Measurements from ENCODE around the gene CALCOCO2.
A peak's percentile ranks its signal among the peaks of the same experiment; 100 is the strongest.
"Not testable (repeated sequence)": the region's sequence is repeated elsewhere in the genome, so short reads cannot be mapped to it uniquely, and the experiment has no call there.

Gene CALCOCO2, protein sequence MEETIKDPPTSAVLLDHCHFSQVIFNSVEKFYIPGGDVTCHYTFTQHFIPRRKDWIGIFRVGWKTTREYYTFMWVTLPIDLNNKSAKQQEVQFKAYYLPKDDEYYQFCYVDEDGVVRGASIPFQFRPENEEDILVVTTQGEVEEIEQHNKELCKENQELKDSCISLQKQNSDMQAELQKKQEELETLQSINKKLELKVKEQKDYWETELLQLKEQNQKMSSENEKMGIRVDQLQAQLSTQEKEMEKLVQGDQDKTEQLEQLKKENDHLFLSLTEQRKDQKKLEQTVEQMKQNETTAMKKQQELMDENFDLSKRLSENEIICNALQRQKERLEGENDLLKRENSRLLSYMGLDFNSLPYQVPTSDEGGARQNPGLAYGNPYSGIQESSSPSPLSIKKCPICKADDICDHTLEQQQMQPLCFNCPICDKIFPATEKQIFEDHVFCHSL

DNA sequence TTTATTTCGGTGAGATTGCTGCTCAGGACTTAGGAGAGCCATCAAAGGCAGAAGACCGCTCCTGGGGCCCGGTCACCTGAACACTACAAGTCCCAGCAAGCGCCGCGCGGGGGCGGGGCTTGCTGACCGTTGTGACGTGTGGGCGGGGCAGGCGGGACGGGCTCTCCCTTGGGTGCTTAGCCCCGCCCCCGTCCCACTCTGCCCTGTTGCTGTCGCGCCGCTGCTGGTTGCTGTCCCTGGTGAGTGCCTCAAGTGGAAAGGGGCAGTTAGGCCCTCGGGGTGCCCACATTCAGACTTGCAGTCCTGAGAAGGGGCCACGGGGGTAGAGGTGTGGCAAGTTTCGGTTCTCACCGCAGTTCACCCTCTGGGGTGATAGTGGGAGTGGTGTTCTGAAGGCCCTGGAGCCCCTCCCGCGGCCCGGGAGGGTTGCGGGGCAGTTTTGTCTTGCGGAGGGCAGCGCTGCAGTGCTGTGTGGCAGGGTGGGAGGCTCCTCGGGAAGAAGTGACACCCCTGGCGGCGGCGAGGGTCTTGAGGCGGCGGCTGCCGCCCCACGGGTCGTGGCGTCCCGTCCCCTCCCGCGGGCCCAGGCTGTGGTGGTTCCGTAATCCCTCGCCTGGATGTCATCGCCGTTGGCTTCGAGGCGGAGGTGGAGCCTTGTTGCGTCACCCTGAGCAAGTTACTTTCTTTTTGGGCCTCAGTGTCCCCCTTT lies at the start of gene CALCOCO2:
Gene CALCOCO2 (plus strand): TSS at position 196 of the 709 bp plus-strand sequence. CDS start 10,673 bp downstream, outside the sequence.
- peaks cover 11 to 16% of the 10 kb centered on the region in 2 donors for H3K4me1 ChIP-seq (ENCODE audit: control insufficient read depth in 2 of 2, insufficient read depth in 2 of 2, low read length in 2 of 2)
- H3K9ac ChIP-seq (ENCODE audit: low read depth in 1 of 2, low read length in 2 of 2), result peak within 1 kb of the TSS; percentile 99 to 100
- no peaks in the 10 kb centered on the region for H3K9me3 ChIP-seq (ENCODE audit: control insufficient read depth in 2 of 2, low read length in 2 of 2)
- H3K27ac ChIP-seq (ENCODE audit: low read depth in 2 of 2, low read length in 2 of 2), result peak within 1 kb of the TSS; percentile 98 to 99
- peaks cover 0 to 1% of the 10 kb centered on the region in 2 donors for H3K36me3 ChIP-seq (ENCODE audit: control insufficient read depth in 2 of 2, insufficient read depth in 2 of 2, low read length in 2 of 2)
- no peaks in the 10 kb centered on the region for H3K27me3 ChIP-seq (ENCODE audit: control insufficient read depth in 2 of 2, insufficient read depth in 2 of 2, low read length in 2 of 2)
- H3K4me3 ChIP-seq (ENCODE audit: low read length in 2 of 2), result peak within 1 kb of the TSS; percentile 78 to 85

DNA sequence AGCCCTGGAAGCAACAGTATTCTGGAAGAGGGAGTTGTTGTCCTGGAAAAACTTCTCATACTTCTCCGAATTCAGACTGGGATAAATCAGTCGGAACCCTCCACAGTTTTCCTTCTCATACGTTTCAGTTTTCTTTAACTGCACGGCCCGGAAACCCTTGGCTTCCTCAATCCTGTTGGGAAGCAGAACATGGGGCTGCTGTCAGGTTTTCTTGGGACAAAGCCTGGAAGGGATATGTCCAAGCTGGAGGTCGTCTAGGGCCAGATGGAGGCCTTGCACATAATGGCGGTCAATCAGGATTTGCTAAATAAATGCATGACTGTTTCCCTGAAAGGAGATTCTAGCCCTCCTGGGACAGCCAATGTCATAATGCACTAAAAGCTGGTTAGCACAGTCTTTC lies 43.0 kb upstream of the CALCOCO2 start:
- H3K27ac ChIP-seq (ENCODE audit: low read depth in 2 of 2, low read length in 2 of 2), result no peak overlapping the region
- no peak overlapping the region for H3K9ac ChIP-seq (ENCODE audit: low read depth in 1 of 2, low read length in 2 of 2)
- no peaks in the 10 kb centered on the region for H3K27me3 ChIP-seq (ENCODE audit: control insufficient read depth in 2 of 2, insufficient read depth in 2 of 2, low read length in 2 of 2)
- H3K4me1 ChIP-seq (ENCODE audit: control insufficient read depth in 2 of 2, insufficient read depth in 2 of 2, low read length in 2 of 2), result peaks cover 19 to 26% of the 10 kb centered on the region in 2 donors
- H3K36me3 ChIP-seq (ENCODE audit: control insufficient read depth in 2 of 2, insufficient read depth in 2 of 2, low read length in 2 of 2), result peaks cover 3 to 4% of the 10 kb centered on the region in 2 donors
- no peak overlapping the region for H3K4me3 ChIP-seq (ENCODE audit: low read length in 2 of 2)
- H3K9me3 ChIP-seq (ENCODE audit: control insufficient read depth in 2 of 2, low read length in 2 of 2), result no peaks in the 10 kb centered on the region

DNA sequence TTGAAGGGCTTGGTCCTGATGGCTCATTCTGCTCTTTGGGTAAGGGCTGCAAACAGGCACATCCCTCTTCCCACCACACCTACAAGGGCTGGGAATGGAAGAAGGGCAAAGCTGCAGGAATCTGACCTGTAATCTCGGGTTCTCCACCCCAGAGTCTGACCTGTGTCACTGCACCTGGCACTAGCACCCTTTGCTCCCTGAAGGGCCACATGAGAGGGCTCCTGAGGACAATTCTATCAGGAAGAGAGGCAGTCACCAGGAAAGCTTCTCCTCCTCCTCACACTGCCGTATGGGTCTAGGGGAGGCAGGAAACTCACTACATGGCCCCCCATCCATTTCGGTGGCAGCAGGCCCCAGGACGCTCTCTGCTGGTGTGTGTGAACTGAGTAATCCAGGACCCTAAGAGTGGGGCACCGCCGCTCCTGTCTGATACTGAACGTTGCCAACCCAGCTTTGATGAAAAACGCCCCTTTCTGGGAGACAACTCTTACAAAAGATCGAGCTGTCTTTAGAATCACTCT lies 40.2 kb upstream of the CALCOCO2 start:
- Histone ChIP-seq H3K27me3 (ENCODE audit: control insufficient read depth in 2 of 2, insufficient read depth in 2 of 2, low read length in 2 of 2) (no peaks in the 10 kb centered on the region), H3K4me1 (ENCODE audit: control insufficient read depth in 2 of 2, insufficient read depth in 2 of 2, low read length in 2 of 2) (peaks cover 25 to 35% of the 10 kb centered on the region in 2 donors), H3K9me3 (ENCODE audit: control insufficient read depth in 2 of 2, low read length in 2 of 2) (no peaks in the 10 kb centered on the region), H3K27ac (ENCODE audit: low read depth in 2 of 2, low read length in 2 of 2) (peak overlapping the region; percentile 80 to 90), H3K9ac (ENCODE audit: low read depth in 1 of 2, low read length in 2 of 2) (peak overlapping the region; percentile 34 to 66), H3K36me3 (ENCODE audit: control insufficient read depth in 2 of 2, insufficient read depth in 2 of 2, low read length in 2 of 2) (peaks cover 2 to 3% of the 10 kb centered on the region in 2 donors), H3K4me3 (ENCODE audit: low read length in 2 of 2) (no peak overlapping the region)

DNA sequence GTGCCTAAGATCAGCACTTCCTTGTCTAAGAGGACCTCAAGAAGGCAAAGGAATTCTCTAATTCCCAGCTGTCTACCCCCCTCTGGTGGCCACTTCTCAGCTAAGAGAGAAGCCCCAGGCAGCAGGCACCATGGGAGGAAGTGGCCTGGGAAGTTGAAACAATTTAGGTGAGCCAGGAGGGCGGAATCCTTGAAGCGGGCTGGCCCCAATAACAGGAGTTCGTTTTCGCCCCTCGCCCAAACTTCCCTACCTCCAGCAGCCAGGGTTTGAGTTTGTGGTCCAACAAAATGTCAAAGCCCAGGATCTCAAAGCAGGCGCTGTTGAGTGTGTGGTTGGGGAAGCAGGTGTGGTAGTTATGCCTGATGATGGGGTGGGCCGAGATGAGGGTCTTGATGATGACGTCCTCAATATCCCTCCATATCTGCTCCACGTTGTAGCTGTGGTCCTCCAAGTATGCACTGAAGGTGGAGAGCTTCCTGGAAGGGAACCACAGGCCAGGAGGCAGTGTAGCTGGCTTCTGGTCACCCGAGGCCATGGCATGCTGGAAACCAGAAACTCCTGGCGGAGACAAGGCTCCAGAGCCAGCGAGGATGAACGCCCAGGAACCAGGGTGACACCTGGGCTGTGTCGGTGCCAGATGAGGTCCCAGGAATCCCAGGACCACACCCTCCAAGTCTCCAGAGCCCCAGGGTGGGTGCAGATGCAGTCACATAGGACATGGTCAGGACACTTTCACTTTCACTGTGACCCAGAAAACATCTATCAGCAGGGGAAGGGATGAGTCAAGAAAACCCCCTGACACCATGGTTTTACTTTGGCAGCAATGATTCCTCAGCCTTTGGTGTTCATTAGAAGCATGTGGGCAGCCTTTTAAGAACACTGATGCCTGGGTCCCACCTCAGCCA lies 39.5 kb upstream of the CALCOCO2 start:
- Histone ChIP-seq H3K4me1 (ENCODE audit: control insufficient read depth in 2 of 2, insufficient read depth in 2 of 2, low read length in 2 of 2) (peaks cover 31 to 42% of the 10 kb centered on the region in 2 donors), H3K4me3 (ENCODE audit: low read length in 2 of 2) (peak overlapping the region; percentile 37 to 48), H3K9ac (ENCODE audit: low read depth in 1 of 2, low read length in 2 of 2) (peak overlapping the region; percentile 47 to 66), H3K27ac (ENCODE audit: low read depth in 2 of 2, low read length in 2 of 2) (peak overlapping the region; percentile 80 to 90), H3K27me3 (ENCODE audit: control insufficient read depth in 2 of 2, insufficient read depth in 2 of 2, low read length in 2 of 2) (no peaks in the 10 kb centered on the region), H3K9me3 (ENCODE audit: control insufficient read depth in 2 of 2, low read length in 2 of 2) (no peaks in the 10 kb centered on the region), H3K36me3 (ENCODE audit: control insufficient read depth in 2 of 2, insufficient read depth in 2 of 2, low read length in 2 of 2) (peaks cover 0 to 2% of the 10 kb centered on the region in 2 donors)

DNA sequence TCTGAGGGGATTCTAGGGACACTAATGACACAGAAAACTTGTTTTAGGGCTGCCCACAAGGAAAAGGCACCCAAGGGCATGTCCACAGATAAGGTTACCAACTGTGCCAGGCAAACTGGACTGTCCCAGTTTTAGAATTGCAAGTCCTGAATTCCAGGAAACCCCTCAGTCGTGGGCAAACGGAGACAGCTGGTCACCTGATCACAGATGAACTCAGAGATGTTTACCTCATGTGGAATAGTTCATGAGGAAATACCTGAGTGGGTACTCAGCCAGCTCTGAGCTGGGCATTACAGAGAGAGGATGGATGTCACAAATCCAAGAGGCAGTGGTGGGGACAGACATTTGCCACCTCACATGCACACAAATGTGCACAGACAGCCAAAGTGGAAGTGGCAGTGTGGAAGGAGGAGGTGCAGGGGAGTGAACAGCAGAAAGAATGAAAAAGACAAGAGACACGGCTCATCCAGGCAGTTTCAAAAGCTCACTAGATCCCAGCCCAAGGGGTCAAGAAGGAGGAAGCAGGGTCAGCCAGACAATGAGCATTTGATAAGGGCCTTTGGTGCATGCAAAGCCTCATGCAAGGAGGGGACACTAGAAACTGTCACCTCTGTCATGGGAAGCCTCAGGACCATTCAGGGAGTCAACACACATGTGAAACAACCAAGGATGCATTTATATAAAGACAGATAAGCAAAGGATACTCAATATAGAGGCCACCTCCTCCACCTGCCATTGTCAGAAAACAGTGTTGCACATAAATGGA lies 38.6 kb upstream of the CALCOCO2 start:
- Histone ChIP-seq H3K4me3 (ENCODE audit: low read length in 2 of 2) (peak overlapping the region; percentile 13 to 37), H3K36me3 (ENCODE audit: control insufficient read depth in 2 of 2, insufficient read depth in 2 of 2, low read length in 2 of 2) (no peaks in the 10 kb centered on the region), H3K4me1 (ENCODE audit: control insufficient read depth in 2 of 2, insufficient read depth in 2 of 2, low read length in 2 of 2) (peaks cover 39 to 49% of the 10 kb centered on the region in 2 donors), H3K27me3 (ENCODE audit: control insufficient read depth in 2 of 2, insufficient read depth in 2 of 2, low read length in 2 of 2) (no peaks in the 10 kb centered on the region), H3K27ac (ENCODE audit: low read depth in 2 of 2, low read length in 2 of 2) (peak overlapping the region; percentile 70 to 90), H3K9me3 (ENCODE audit: control insufficient read depth in 2 of 2, low read length in 2 of 2) (no peaks in the 10 kb centered on the region), H3K9ac (ENCODE audit: low read depth in 1 of 2, low read length in 2 of 2) (peak overlapping the region in 1 of 2 donors; percentile 66)

DNA sequence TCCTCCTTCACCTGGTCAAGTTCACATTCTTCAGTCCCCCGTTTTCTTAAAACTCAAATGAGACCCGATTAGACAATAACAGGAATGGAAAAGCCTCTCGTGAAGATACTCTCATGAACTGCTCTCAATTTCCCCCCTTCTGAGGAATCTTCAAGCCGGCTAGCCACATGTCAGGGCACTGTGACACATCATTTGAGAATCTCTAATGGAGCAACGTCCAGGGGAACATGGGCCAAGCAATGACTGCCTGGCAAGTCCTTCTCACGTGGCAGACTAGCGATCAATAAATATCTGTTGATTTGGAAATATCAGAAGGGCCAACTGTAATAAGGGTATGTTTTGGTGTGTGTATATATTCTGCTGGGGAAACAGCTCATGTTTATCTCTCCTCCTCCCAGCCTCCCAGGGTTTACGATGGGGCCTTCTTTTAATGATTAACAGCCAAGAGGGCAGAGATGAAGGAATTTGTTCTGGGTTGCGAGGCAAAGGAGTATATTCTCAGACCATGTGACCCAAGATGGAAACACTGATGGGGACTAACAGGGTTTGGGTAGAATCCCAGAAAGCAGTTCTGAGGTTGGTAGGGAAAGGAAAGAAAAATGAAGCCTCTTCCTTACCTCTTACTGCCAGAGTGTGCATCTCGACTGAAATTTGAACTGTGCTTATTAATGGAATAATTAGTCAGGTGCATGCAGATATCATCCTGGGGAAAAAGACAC lies 35.2 kb upstream of the CALCOCO2 start:
- H3K4me3 ChIP-seq (ENCODE audit: low read length in 2 of 2), result no peak overlapping the region
- no peaks in the 10 kb centered on the region for H3K9me3 ChIP-seq (ENCODE audit: control insufficient read depth in 2 of 2, low read length in 2 of 2)
- peak overlapping the region in 1 of 2 donors; percentile 52 for H3K9ac ChIP-seq (ENCODE audit: low read depth in 1 of 2, low read length in 2 of 2)
- H3K27me3 ChIP-seq (ENCODE audit: control insufficient read depth in 2 of 2, insufficient read depth in 2 of 2, low read length in 2 of 2), result peaks cover 0 to 2% of the 10 kb centered on the region in 2 donors
- peak overlapping the region; percentile 59 to 75 for H3K27ac ChIP-seq (ENCODE audit: low read depth in 2 of 2, low read length in 2 of 2)
- peaks cover 52 to 60% of the 10 kb centered on the region in 2 donors for H3K4me1 ChIP-seq (ENCODE audit: control insufficient read depth in 2 of 2, insufficient read depth in 2 of 2, low read length in 2 of 2)
- no peaks in the 10 kb centered on the region for H3K36me3 ChIP-seq (ENCODE audit: control insufficient read depth in 2 of 2, insufficient read depth in 2 of 2, low read length in 2 of 2)

DNA sequence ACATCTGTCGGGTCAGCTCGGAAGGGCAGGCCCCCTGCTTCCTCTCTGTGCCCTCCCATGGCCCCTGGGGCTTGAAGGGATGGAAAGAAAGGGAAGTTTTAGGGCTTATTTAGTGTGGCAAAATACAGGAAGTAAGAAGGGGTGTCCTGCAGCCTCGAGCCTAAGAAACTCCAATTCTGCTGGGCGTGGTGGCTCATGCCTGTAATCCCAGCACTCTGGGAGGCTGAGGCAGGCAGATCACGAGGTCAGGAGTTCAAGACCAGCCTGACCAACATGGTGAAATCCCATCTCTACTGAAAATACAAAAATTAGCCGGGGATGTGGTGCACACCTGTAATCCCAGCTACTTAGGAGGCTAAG lies 34.7 kb upstream of the CALCOCO2 start:
- Histone ChIP-seq H3K27ac (ENCODE audit: low read depth in 2 of 2, low read length in 2 of 2) (peak overlapping the region; percentile 59 to 75), H3K4me1 (ENCODE audit: control insufficient read depth in 2 of 2, insufficient read depth in 2 of 2, low read length in 2 of 2) (peaks cover 52 to 60% of the 10 kb centered on the region in 2 donors)
- not testable (repeated sequence) for H3K9ac ChIP-seq (ENCODE audit: low read depth in 1 of 2, low read length in 2 of 2); H3K36me3 ChIP-seq (ENCODE audit: control insufficient read depth in 2 of 2, insufficient read depth in 2 of 2, low read length in 2 of 2); H3K9me3 ChIP-seq (ENCODE audit: control insufficient read depth in 2 of 2, low read length in 2 of 2); H3K27me3 ChIP-seq (ENCODE audit: control insufficient read depth in 2 of 2, insufficient read depth in 2 of 2, low read length in 2 of 2); H3K4me3 ChIP-seq (ENCODE audit: low read length in 2 of 2)

DNA sequence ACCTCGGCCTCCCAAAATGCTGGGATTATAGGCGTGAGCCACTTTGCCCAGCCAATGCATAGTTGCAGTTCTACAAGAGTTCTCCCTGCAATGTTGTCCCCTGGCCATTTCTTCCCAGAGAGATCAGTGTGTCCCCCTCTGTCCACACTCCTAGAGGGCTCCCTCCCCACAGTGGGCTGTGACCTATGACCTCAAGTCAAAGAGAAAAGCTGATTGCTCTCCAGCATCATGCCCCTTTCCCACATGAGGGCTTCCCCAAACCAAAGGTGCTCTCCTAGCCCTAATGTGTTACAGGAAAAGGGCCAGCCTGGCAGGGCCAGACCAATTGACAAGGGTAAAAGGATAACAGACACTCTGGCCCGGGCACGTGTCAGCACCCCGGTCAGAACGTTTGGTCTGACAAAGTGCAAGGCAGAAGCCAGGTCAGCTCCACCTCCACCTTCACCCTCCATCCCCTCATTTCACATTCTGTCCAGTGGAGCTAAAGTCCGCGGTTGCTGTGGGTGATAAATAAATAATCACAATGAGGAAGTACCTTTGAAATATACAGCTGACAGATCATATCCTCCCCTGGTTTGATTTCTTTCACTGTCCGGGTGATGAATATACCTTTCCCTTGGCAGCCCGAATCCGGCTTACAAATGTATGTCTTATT lies 31.6 kb upstream of the CALCOCO2 start:
- Histone ChIP-seq H3K9me3 (ENCODE audit: control insufficient read depth in 2 of 2, low read length in 2 of 2) (no peaks in the 10 kb centered on the region), H3K4me1 (ENCODE audit: control insufficient read depth in 2 of 2, insufficient read depth in 2 of 2, low read length in 2 of 2) (peaks cover 58 to 62% of the 10 kb centered on the region in 2 donors), H3K36me3 (ENCODE audit: control insufficient read depth in 2 of 2, insufficient read depth in 2 of 2, low read length in 2 of 2) (no peaks in the 10 kb centered on the region), H3K27me3 (ENCODE audit: control insufficient read depth in 2 of 2, insufficient read depth in 2 of 2, low read length in 2 of 2) (peaks cover 0 to 2% of the 10 kb centered on the region in 2 donors), H3K9ac (ENCODE audit: low read depth in 1 of 2, low read length in 2 of 2) (peak overlapping the region; percentile 14 to 57), H3K27ac (ENCODE audit: low read depth in 2 of 2, low read length in 2 of 2) (peak overlapping the region; percentile 79 to 82), H3K4me3 (ENCODE audit: low read length in 2 of 2) (no peak overlapping the region)
